Measurements from ENCODE around the gene RBFOX2. TPM values are rescaled to one million over a fixed set of nuclear protein-coding genes. Genes with fewer than 3 reads are reported as not detected.
"Not testable (repeated sequence)": the region's sequence is repeated elsewhere in the genome, so short reads cannot be mapped to it uniquely, and the experiment has no call there.

Gene RBFOX2
- total and polyA plus RNA-seq, 2 of the 13 experiments (the other 11 are each of a cell fraction or from before 2014, with no cell fraction given), result 37.3 to 40.4 TPM

DNA sequence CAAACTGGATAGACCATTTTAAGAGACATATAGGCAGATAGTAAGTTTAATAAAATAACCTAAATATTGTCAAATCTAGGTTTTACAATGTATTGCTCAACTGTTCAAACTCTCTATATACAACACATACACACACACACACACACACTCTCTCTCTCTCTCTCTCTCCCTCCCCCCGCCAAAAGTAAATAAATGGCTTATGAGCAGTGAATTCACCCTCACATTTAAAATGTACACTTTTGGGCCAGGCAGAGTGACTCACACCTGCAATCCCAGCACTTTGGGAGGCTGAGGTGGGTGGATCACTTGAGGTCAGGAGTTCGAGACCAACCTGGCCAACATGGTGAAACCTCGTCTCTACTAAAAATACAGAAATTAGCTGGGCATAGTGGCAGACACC, 227.3 kb downstream of the RBFOX2 start (continued):
- peak; percentile 78 for TF ChIP-seq PATZ1 (CRISPR knock-in tag; IDR thresholded peaks at IDR 0.05)
- peak; percentile 37; the same call in 1 of the 2 replicates for TF ChIP-seq FOXP1 (IDR thresholded peaks at IDR 0.05)
- TF ChIP-seq FOXP1 (CRISPR knock-in tag; IDR thresholded peaks at IDR 0.05), result peak; percentile 65; the same call in 1 of the 2 replicates
- TF ChIP-seq ZGPAT (CRISPR knock-in tag; IDR thresholded peaks at IDR 0.05), result peak; percentile 17; the same call in 1 of the 2 replicates
- TF ChIP-seq SALL1 (CRISPR knock-in tag; IDR thresholded peaks at IDR 0.05), result peak; percentile 57; the same call in 1 of the 2 replicates
- TF ChIP-seq CEBPB (IDR thresholded peaks at IDR 0.05; ENCODE audit: borderline replicate concordance, low read depth, low read length), result peak; percentile 46; the same call in 1 of the 2 replicates
- peak; percentile 66 for TF ChIP-seq POGZ (CRISPR knock-in tag; IDR thresholded peaks at IDR 0.05)
- TF ChIP-seq EP300 (IDR thresholded peaks at IDR 0.05; ENCODE audit: low read depth in 2 of 2, low read length in 2 of 2), result peak in 1 of 2 experiments; percentile 30; a peak in 1 of 4 replicates
- TF ChIP-seq EP300 (CRISPR knock-in tag; IDR thresholded peaks at IDR 0.05; ENCODE audit: borderline replicate concordance), result not testable (repeated sequence)
- TF ChIP-seq RCOR2 (CRISPR knock-in tag; IDR thresholded peaks at IDR 0.05), result peak; percentile 22; the same call in 1 of the 2 replicates
- TF ChIP-seq, protein P1, sequence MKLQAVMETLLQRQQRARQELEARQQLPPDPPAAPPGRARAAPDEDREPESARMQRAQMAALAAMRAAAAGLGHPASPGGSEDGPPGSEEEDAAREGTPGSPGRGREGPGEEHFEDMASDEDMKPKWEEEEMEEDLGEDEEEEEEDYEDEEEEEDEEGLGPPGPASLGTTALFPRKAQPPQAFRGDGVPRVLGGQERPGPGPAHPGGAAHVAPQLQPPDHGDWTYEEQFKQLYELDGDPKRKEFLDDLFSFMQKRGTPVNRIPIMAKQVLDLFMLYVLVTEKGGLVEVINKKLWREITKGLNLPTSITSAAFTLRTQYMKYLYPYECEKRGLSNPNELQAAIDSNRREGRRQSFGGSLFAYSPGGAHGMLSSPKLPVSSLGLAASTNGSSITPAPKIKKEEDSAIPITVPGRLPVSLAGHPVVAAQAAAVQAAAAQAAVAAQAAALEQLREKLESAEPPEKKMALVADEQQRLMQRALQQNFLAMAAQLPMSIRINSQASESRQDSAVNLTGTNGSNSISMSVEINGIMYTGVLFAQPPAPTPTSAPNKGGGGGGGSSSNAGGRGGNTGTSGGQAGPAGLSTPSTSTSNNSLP (IDR thresholded peaks at IDR 0.05; ENCODE audit: low read depth, low read length), result peak; percentile 65; the same call in 1 of the 2 replicates
- peak; percentile 75 for TF ChIP-seq ZNF18 (CRISPR knock-in tag; IDR thresholded peaks at IDR 0.05; ENCODE audit: insufficient replicate concordance)
- peak; percentile 45; the same call in 1 of the 2 replicates for TF ChIP-seq FOXA1 (IDR thresholded peaks at IDR 0.05)
- peak; percentile 54 for TF ChIP-seq FOXA1 (CRISPR knock-in tag; IDR thresholded peaks at IDR 0.05)
- TF ChIP-seq FOXA3 (CRISPR knock-in tag; IDR thresholded peaks at IDR 0.05), result peak; percentile 67
- TF ChIP-seq, protein P2, sequence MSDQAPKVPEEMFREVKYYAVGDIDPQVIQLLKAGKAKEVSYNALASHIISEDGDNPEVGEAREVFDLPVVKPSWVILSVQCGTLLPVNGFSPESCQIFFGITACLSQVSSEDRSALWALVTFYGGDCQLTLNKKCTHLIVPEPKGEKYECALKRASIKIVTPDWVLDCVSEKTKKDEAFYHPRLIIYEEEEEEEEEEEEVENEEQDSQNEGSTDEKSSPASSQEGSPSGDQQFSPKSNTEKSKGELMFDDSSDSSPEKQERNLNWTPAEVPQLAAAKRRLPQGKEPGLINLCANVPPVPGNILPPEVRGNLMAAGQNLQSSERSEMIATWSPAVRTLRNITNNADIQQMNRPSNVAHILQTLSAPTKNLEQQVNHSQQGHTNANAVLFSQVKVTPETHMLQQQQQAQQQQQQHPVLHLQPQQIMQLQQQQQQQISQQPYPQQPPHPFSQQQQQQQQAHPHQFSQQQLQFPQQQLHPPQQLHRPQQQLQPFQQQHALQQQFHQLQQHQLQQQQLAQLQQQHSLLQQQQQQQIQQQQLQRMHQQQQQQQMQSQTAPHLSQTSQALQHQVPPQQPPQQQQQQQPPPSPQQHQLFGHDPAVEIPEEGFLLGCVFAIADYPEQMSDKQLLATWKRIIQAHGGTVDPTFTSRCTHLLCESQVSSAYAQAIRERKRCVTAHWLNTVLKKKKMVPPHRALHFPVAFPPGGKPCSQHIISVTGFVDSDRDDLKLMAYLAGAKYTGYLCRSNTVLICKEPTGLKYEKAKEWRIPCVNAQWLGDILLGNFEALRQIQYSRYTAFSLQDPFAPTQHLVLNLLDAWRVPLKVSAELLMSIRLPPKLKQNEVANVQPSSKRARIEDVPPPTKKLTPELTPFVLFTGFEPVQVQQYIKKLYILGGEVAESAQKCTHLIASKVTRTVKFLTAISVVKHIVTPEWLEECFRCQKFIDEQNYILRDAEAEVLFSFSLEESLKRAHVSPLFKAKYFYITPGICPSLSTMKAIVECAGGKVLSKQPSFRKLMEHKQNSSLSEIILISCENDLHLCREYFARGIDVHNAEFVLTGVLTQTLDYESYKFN (CRISPR knock-in tag; conservative IDR thresholded peaks at IDR 0.05), result 0 out of 2 replicates have a peak, but pooled peaks have one; percentile 22
